NOMO-1 (cell line): ENCODE measurements around the gene IFITM10.

ENCODE experiments used
- DNase-seq, 2 experiments: peaks; one replicate each; lab custom pipeline; 2025; ENCODE audit not compliant: unreplicated experiment in 2 of 2; lab: John Stamatoyannopoulos, UW

IFITM10 gene

GRCh38 chr11:1753229-1753928, 3.0 kb upstream of the IFITM10 start:
- DNase-seq, result no peak

- no peak for DNase-seq
These were observed 2.5 kb upstream of the IFITM10 start for GRCh38 chr11:1752907-1753228.

GRCh38 chr11:1751999-1752906, 1.9 kb upstream of the IFITM10 start:
- no peak for DNase-seq

- DNase-seq, result no peak
These were observed 1.1 kb upstream of the IFITM10 start for GRCh38 chr11:1751531-1751921.

GRCh38 chr11:1750840-1751530, 590 bp upstream of the IFITM10 start:
- DNase-seq, result no peak

- no peak for DNase-seq
These were observed 722 bp downstream of the IFITM10 start for GRCh38 chr11:1749395-1750351.

GRCh38 chr11:1748636-1749394, 1.6 kb downstream of the IFITM10 start:
- no peak for DNase-seq

- DNase-seq, result no peak
These were observed 2.4 kb downstream of the IFITM10 start for GRCh38 chr11:1747753-1748635.

- no peak for DNase-seq
These were observed 3.2 kb downstream of the IFITM10 start for GRCh38 chr11:1746956-1747752.

- DNase-seq, result no peak
These were observed 3.9 kb downstream of the IFITM10 start for GRCh38 chr11:1746511-1746931.

- DNase-seq, result no peak
These were observed 4.6 kb downstream of the IFITM10 start for GRCh38 chr11:1745701-1746320.

GRCh38 chr11:1744891-1745700, 5.3 kb downstream of the IFITM10 start:
- DNase-seq, result no peak

- no peak for DNase-seq
These were observed 6.1 kb downstream of the IFITM10 start for GRCh38 chr11:1744137-1744886.

GRCh38 chr11:1743585-1744136, 6.7 kb downstream of the IFITM10 start:
- no peak for DNase-seq

GRCh38 chr11:1742869-1743584, 7.4 kb downstream of the IFITM10 start:
- DNase-seq, result no peak
